Left ventricle myocardium inferior (tissue), 1 donor: ENCODE measurements around the gene ZNF728. TPM values are rescaled to one million over a fixed set of nuclear protein-coding genes. Genes with fewer than 3 reads are reported as not detected.

Experiments
- total RNA-seq: library from RNA; stranded (reverse); fragmentation: NEBNext Ultra II Directional; extraction: Animal tissue kit (Norgen Biotek cat#: 25700); gene quantifications from one replicate; pipeline ENCODE4 v1.2.1, GENCODE V29; 2021
- donor health status: DM: no; HTN: yes; CAD: no; lungs with severe emphysema.

ZNF728 gene
- total RNA-seq, 1 donor from 2014 or later = 5.6 TPM

Other genes with a start within 250 kb of the ZNF728 start
- gene ZNF99, start 219.0 kb downstream of the ZNF728 start, total RNA-seq = 0.11 TPM
- gene ZNF723, start 170.9 kb downstream of the ZNF728 start, total RNA-seq = not detected
- gene ZNF730, start 113.8 kb upstream of the ZNF728 start, total RNA-seq = 0.22 TPM
- 1.9 TPM for gene ZNF724, start 247.2 kb upstream of the ZNF728 start, total RNA-seq